OCI-LY1 (cell line): ENCODE data around the gene DTNB.

Experiments
- H2AFZ ChIP-seq: fragments of 200-600 bp; sonication (generic), shearing (Covaris generic); 2 replicates; pipeline ENCODE4 v1.6.0; 2014; ENCODE audit warnings: antibody characterized with exemption, mild to moderate bottlenecking, low read length
- H3F3A ChIP-seq: fragments of 200-600 bp; sonication (generic), shearing (Covaris generic); 2 replicates; pipeline ENCODE4 v1.6.0; 2014; ENCODE audit warnings: mild to moderate bottlenecking, antibody characterized with exemption, low read length, moderate library complexity; ENCODE audit not compliant: insufficient read depth
- H3K27ac ChIP-seq: fragments of 200-600 bp; sonication (generic); 2 replicates; pipeline ENCODE4 v1.5.1; 2014; ENCODE audit warnings: low read length, mixed run types, mild to moderate bottlenecking, low read depth; ENCODE audit not compliant: poor library complexity, severe bottlenecking
- H3K27me3 ChIP-seq: fragments of 200-600 bp; sonication (generic); 2 replicates; pipeline ENCODE4 v1.6.0; 2014; ENCODE audit warnings: antibody characterized with exemption, mild to moderate bottlenecking, low read length, moderate library complexity; ENCODE audit not compliant: insufficient read depth
- H3K36me3 ChIP-seq: fragments of 200-600 bp; sonication (generic); 2 replicates; pipeline ENCODE4 v1.6.1; 2014; ENCODE audit warnings: mild to moderate bottlenecking, antibody characterized with exemption, low read length, moderate library complexity, mixed read lengths; ENCODE audit not compliant: insufficient read depth
- H3K4me1 ChIP-seq: fragments of 200-600 bp; sonication (generic); 2 replicates; pipeline ENCODE4 v1.5.1; 2014; ENCODE audit warnings: mild to moderate bottlenecking, low read length, moderate library complexity; ENCODE audit not compliant: insufficient read depth, severe bottlenecking
- H3K4me2 ChIP-seq: fragments of 200-600 bp; sonication (generic), shearing (Covaris generic); 2 replicates; pipeline ENCODE4 v1.6.1; 2014; ENCODE audit warnings: low read length
- H3K4me3 ChIP-seq: fragments of 200-600 bp; sonication (generic); 2 replicates; pipeline ENCODE4 v1.5.1; 2014; ENCODE audit warnings: low read length, low read depth, mild to moderate bottlenecking, mixed read lengths; ENCODE audit not compliant: poor library complexity, severe bottlenecking
- H3K79me2 ChIP-seq: fragments of 200-600 bp; shearing (Covaris generic); 2 replicates; pipeline ENCODE4 v1.6.1; 2016; ENCODE audit warnings: mixed run types, low read length, mixed read lengths; ENCODE audit not compliant: insufficient read depth
- H3K9ac ChIP-seq: fragments of 200-600 bp; sonication (generic), shearing (Covaris generic); 2 replicates; pipeline ENCODE4 v1.6.1; 2014; ENCODE audit warnings: mild to moderate bottlenecking, low read length, mixed read lengths
- H3K9me2 ChIP-seq: fragments of 200-600 bp; sonication (generic), shearing (Covaris generic); 2 replicates; pipeline ENCODE4 v1.6.1; 2014; ENCODE audit warnings: low read depth, mild to moderate bottlenecking, low read length, mixed read lengths
- H3K9me3 ChIP-seq: fragments of 200-600 bp; shearing (Covaris generic); 2 replicates; pipeline ENCODE4 v1.6.1; 2014; ENCODE audit warnings: low read length, mixed read lengths
- H4K20me1 ChIP-seq: fragments of 200-600 bp; sonication (generic), shearing (Covaris generic); 2 replicates; pipeline ENCODE4 v1.6.0; 2016; ENCODE audit warnings: mild to moderate bottlenecking, low read length; ENCODE audit not compliant: insufficient read depth
- CTCF ChIP-seq: fragments of 200-600 bp; sonication (generic), shearing (Covaris generic); IDR thresholded peaks from 2 replicates; pipeline ENCODE4 v1.5.1; 2017; ENCODE audit warnings: mild to moderate bottlenecking, antibody characterized with exemption, low read length, moderate library complexity, mixed read lengths
- EZH2 ChIP-seq: fragments of 200-600 bp; sonication (generic), shearing (Covaris generic); IDR thresholded peaks from 2 replicates; pipeline ENCODE4 v1.8.0; 2017; ENCODE audit warnings: borderline replicate concordance, mixed run types, mild to moderate bottlenecking, antibody characterized with exemption, low read length, moderate library complexity, mixed read lengths

The DTNB gene

GRCh38 chr2:25467743-25468142 is 205.6 kb downstream of the DTNB start:
- H3K9me2 ChIP-seq: no peaks in the 10 kb centered on the region
- no peak overlapping the region for H3K9ac ChIP-seq
- no peak overlapping the region for H3K4me2 ChIP-seq
- no peak overlapping the region for H3K27ac ChIP-seq
- no peaks in the 10 kb centered on the region for H3K36me3 ChIP-seq
- H3K27me3 ChIP-seq: no peaks in the 10 kb centered on the region
- H3K79me2 ChIP-seq: no peaks in the 10 kb centered on the region
- H4K20me1 ChIP-seq: no peaks in the 10 kb centered on the region
- no peaks in the 10 kb centered on the region for H3F3A ChIP-seq
- no peak for TF ChIP-seq CTCF
- no peak overlapping the region for H3K4me3 ChIP-seq
- H3K9me3 ChIP-seq: no peaks in the 10 kb centered on the region
- no peak overlapping the region for H2AFZ ChIP-seq
- no peaks in the 10 kb centered on the region for H3K4me1 ChIP-seq

GRCh38 chr2:25462021-25462420 is 211.4 kb downstream of the DTNB start:
- no peaks in the 10 kb centered on the region for H3K9me3 ChIP-seq
- H3K4me2 ChIP-seq: no peak overlapping the region
- peaks cover 3% of the 10 kb centered on the region for H3K4me1 ChIP-seq
- H3K9ac ChIP-seq: no peak overlapping the region
- H3K9me2 ChIP-seq: no peaks in the 10 kb centered on the region
- no peaks in the 10 kb centered on the region for H3K36me3 ChIP-seq
- no peaks in the 10 kb centered on the region for H3K27me3 ChIP-seq
- H3K79me2 ChIP-seq: no peaks in the 10 kb centered on the region
- no peak overlapping the region for H3K4me3 ChIP-seq
- no peak overlapping the region for H2AFZ ChIP-seq
- TF ChIP-seq EZH2 (no peak), CTCF (no peak)
- no peaks in the 10 kb centered on the region for H3F3A ChIP-seq
- no peaks in the 10 kb centered on the region for H4K20me1 ChIP-seq
- H3K27ac ChIP-seq: no peak overlapping the region

DNA sequence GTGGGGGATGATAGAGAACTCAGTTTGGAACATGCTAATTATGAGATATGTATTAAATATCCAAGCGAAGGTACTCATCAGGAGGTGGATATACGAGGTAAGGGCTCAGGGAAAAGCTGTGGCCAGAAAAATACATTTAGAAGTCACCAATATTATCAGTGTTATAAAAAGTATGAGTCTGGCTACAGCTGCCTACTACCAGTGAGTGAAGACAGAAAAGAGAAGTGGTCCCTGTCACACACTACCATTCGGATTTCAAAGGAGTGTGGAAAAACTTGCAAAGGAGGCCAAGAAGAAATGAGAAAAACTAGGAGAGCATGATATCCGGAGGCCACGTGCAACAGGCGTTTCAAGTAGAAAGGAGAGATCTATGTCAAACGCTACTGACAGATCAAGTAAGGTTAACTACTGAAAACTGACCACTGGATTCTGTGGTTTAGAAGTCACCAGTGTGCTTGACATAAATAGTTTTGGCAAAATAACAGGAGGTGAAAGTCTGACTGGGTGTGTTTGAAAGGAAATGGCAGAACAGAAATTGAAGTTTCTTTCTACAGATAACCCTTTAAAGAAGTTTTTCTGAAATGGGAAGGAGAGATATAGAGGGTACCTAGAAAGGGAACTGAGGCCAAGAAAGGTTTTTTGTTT is 213.0 kb downstream of the DTNB start:
- no peaks in the 10 kb centered on the region for H3K9me3 ChIP-seq
- H3K27me3 ChIP-seq: no peaks in the 10 kb centered on the region
- H3K79me2 ChIP-seq: no peaks in the 10 kb centered on the region

More for the DNA sequence above, 213.0 kb downstream of the DTNB start:
- Histone ChIP-seq H3K9me2 (no peaks in the 10 kb centered on the region), H3K36me3 (no peaks in the 10 kb centered on the region), H3K27ac (no peak overlapping the region), H3K4me2 (no peak overlapping the region), H4K20me1 (no peaks in the 10 kb centered on the region), H3K4me1 (peaks cover 3% of the 10 kb centered on the region), H3K9ac (no peak overlapping the region), H3F3A (no peaks in the 10 kb centered on the region), H3K4me3 (no peak overlapping the region), H2AFZ (no peak overlapping the region)
- TF ChIP-seq EZH2 (no peak), CTCF (no peak)
